Activated T-cell treated with anti-CD3 and anti-CD28 coated beads for 4 hours (primary cell): ENCODE results near the gene PIGS.
"Not testable (repeated sequence)": the region's sequence is repeated elsewhere in the genome, so short reads cannot be mapped to it uniquely, and the experiment has no call there.

Experiments
- DNase-seq: peaks from one replicate; pipeline ENCODE4 v3.0.0-alpha.2; 2020

The PIGS gene

GRCh38 chr17:28578246-28579195, 7.2 kb upstream of the PIGS start:
- DNase-seq, result no peak

- no peak for DNase-seq
Measured at GRCh38 chr17:28577466-28577824, 6.1 kb upstream of the PIGS start.

- DNase-seq, result peak; percentile 98
Measured at GRCh38 chr17:28576758-28577465, 5.6 kb upstream of the PIGS start, which contains the start of gene ALDOC. Gene ALDOC, minus strand, starts transcription at chr17:28576895. Its CDS starts 1,363 bp downstream, at chr17:28575532.

- DNase-seq, result not testable (repeated sequence)
Measured at GRCh38 chr17:28576016-28576415, 4.7 kb upstream of the PIGS start.

- DNase-seq, result no peak
Measured at GRCh38 chr17:28575126-28575795, 3.9 kb upstream of the PIGS start.

GRCh38 chr17:28574526-28574925, 3.2 kb upstream of the PIGS start:
- no peak for DNase-seq

GRCh38 chr17:28573966-28574480, 2.7 kb upstream of the PIGS start:
- DNase-seq, result no peak

- DNase-seq, result no peak
Measured at GRCh38 chr17:28573521-28573920, 2.2 kb upstream of the PIGS start.

GRCh38 chr17:28573040-28573380, 1.7 kb upstream of the PIGS start:
- no peak for DNase-seq

GRCh38 chr17:28572259-28573039, 1.1 kb upstream of the PIGS start:
- no peak for DNase-seq

- no peak for DNase-seq
Measured at GRCh38 chr17:28570716-28571360, 486 bp downstream of the PIGS start.

- DNase-seq, result no peak
Measured at GRCh38 chr17:28569446-28569845, 1.9 kb downstream of the PIGS start.

- no peak for DNase-seq
Measured at GRCh38 chr17:28567604-28568003, 3.7 kb downstream of the PIGS start.

GRCh38 chr17:28563475-28563874, 7.8 kb downstream of the PIGS start:
- DNase-seq, result no peak

- no peak for DNase-seq
Measured at GRCh38 chr17:28555022-28555421, 16.3 kb downstream of the PIGS start.

- DNase-seq, result no peak
Measured at GRCh38 chr17:28554565-28554964, 16.8 kb downstream of the PIGS start.

- DNase-seq, result no peak
Measured at GRCh38 chr17:28553000-28553505, 18.3 kb downstream of the PIGS start.

- peak; percentile 67 for DNase-seq
Measured at GRCh38 chr17:28552176-28552999, 18.9 kb downstream of the PIGS start, which contains the start of gene UNC119. Gene UNC119, minus strand, starts transcription at chr17:28552624. Its CDS starts 67 bp downstream, at chr17:28552557.

GRCh38 chr17:28551421-28552175, 19.7 kb downstream of the PIGS start:
- no peak for DNase-seq

GRCh38 chr17:28550858-28551257, 20.5 kb downstream of the PIGS start:
- no peak for DNase-seq
